Heart right ventricle (tissue), 16 donors: ENCODE data around the gene HSPB8. TPM values are rescaled to one million over a fixed set of nuclear protein-coding genes. Genes with fewer than 3 reads are reported as not detected.

Experiments used
- ATAC-seq, 8 donors: fragments of 200-7000 bp; cut with Tn5 transposase; one replicate each; pipeline ENCODE4 v1.9.1; 2020; ENCODE audit warnings: mild to moderate bottlenecking in 8 of 8, moderate library complexity in 8 of 8, moderate number of reproducible peaks in 1 of 8
- DNase-seq, 2 donors: peaks; one replicate each; pipeline ENCODE4 v3.0.0-alpha.2; 2020
- H3K27ac ChIP-seq, 10 donors: fragments of 200-600 bp; sonication (generic) in 2 of 10; one replicate each; pipeline versions ENCODE4 v1.5.0 to v1.8.0; 2020 to 2022; ENCODE audit warnings: mild to moderate bottlenecking in 3 of 10
- H3K27me3 ChIP-seq, 7 donors: fragments of 200-600 bp; one replicate each; pipeline ENCODE4 v1.8.0; 2021 to 2022; ENCODE audit warnings: mild to moderate bottlenecking in 2 of 7
- H3K36me3 ChIP-seq, 9 donors: fragments of 200-600 bp; sonication (generic) in 1 of 9; one replicate each; pipeline versions ENCODE4 v1.5.0 to v1.8.0; 2020 to 2022; ENCODE audit warnings: mild to moderate bottlenecking in 2 of 9
- H3K4me1 ChIP-seq, 9 donors: fragments of 200-600 bp; sonication (generic) in 1 of 9; one replicate each; pipeline versions ENCODE4 v1.5.0 to v1.8.0; 2020 to 2022; ENCODE audit warnings: mild to moderate bottlenecking in 4 of 9
- H3K4me3 ChIP-seq, 10 donors: fragments of 200-600 bp; sonication (generic) in 2 of 10; one replicate each; pipeline versions ENCODE4 v1.5.0 to v1.8.0; 2020 to 2022; ENCODE audit warnings: mild to moderate bottlenecking in 7 of 10, moderate library complexity in 2 of 10
- H3K9me3 ChIP-seq, 11 donors: fragments of 200-600 bp in 10 of 11; sonication (generic) in 2 of 11; one replicate each; pipeline versions ENCODE4 v1.5.0 to v1.8.0; 2013 to 2022; ENCODE audit warnings: mild to moderate bottlenecking in 2 of 11, control low read depth in 1 of 11, moderate library complexity in 1 of 11
- CTCF ChIP-seq, 9 donors: fragments of 200-600 bp; sonication (generic) in 2 of 9; IDR thresholded peaks; one replicate each; pipeline versions ENCODE4 v1.5.0 to v1.8.0; 2021 to 2022; ENCODE audit warnings: antibody characterized with exemption in 9 of 9, mild to moderate bottlenecking in 5 of 9, moderate library complexity in 1 of 9
- WGBS, 2 donors: extraction: QIAGEN DNeasy Blood & Tissue Kit; methylation state at CpG; one replicate each; pipeline ENCODE4 v1.1.7; 2013; ENCODE audit warnings: inconsistent platforms in 1 of 2; 5-methylcytosine and 5-hydroxymethylcytosine counted together
- intact Hi-C, 10 donors: fragments of 100-400 bp; cut with DNase I; formaldehyde crosslinking; loops; one replicate each; pipeline versions ENCODE4 v1.11.1 to v1.14.2; 2022
- polyA plus RNA-seq, 2 donors: library from polyadenylated mRNA; stranded (reverse); fragments of 200-250 nt; gene quantifications; one replicate each; pipeline ENCODE4 v1.2.3, GENCODE V29; 2013
- total RNA-seq, 10 donors: library from RNA; stranded (reverse); fragmentation: NEBNext Ultra II Directional in 3 of 10; extraction: Animal tissue kit (Norgen Biotek cat#: 25700) in 3 of 10; gene quantifications; one replicate each; pipeline versions ENCODE4 v1.2.1 to v1.2.4, GENCODE V29; 2021 to 2023
- donor health status: Arrhythmogenic right ventricular cardiomyopathy.
- donor health status: ischemic (EF 13 %, LVEDD 7.1; RV severe dilation, severe dysfunction).
- donor health status: healthy with polysubstance abuse.
- donor health status: DM: no; HTN: yes; CAD: no.
- donor health status: DM: no; HTN: no; CAD: no.
- donor health status: ischemic (EF 25% LVEDD 6.9; RV normal size, moderate dysfunction).
- donor health status: ischemic (EF 25% LVEDD 5.7; RV mildly dilated, moderate dysfunction).
- donor health status: healthy.
- donor health status: DM: yes; HTN: yes; CAD: no.
- donor health status: Ischemic cardiomyopathy.
- donor health status: ischemic (EF 35%, LVEDD 5.7; RV mildly dilated, moderate dysfunction).
- donor health status: nonischemic (EF 11% LVEDD 7.7; RV severe dilation, severe dysfunction).
- donor health status: DM: yes; HTN: yes; CAD: no.
- donor health status: PGD.
- donor health status: ischemic (EF 29% LVEDD 5.4; RV normal size, mild dysfunction).
- donor health status: nonischemic (EF 23%, LVEDD 6.1; RV moderate dilation, normal function).

HSPB8 gene
- total and polyA plus RNA-seq, 12 donors: 250 to 720 (median 539) TPM

DNA sequence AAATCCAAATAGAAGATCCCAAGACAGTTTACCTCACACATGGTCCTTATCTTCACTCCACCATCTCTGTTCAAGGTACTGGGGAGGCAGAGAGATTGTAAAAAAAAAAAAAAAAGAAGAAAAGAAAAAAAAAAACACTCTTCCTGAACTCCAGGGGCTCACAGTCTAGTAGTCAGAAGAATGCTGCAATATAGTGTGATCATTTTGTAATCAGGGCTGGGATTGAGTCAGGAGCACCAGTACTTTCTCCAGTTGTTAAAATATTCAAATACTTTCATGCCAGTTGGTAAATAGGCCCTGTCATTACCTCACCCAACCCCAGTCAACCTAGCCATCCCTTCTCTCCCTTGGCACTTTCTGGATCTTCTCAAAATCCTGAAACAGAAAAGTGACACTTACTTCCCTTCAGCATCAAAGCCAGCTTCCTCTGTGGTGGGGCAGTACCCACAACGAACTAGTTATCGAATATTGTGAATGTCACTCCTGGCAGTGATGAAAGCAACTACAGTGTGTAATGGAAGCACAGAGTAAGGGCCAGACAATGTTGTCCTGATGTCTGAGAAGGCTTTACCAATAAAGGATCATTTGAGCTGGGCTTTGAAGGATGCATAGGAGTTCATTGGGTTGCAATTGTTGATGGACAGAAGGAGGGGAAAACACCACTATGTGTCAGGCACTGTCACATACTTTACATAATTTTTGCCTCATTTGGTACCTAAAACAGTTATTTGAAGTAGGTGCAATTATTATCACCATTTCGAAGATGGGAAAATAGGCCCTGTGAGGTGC is 44.3 kb upstream of the HSPB8 start:
- Histone ChIP-seq H3K4me3 (no peak overlapping the region), H3K27ac (no peak overlapping the region), H3K27me3 (no peaks in the 10 kb centered on the region), H3K4me1 (no peaks in the 10 kb centered on the region), H3K9me3 (peaks cover 0 to 36% (median 10%) of the 10 kb centered on the region in 11 donors), H3K36me3 (no peaks in the 10 kb centered on the region)
- ATAC-seq (no peak), DNase-seq (no peak)
- 80 to 92% methylated on average over 3 of the region's 3 CpGs for WGBS, 2 donors
- no peak for TF ChIP-seq CTCF (IDR thresholded peaks at IDR 0.05)
- intact Hi-C loops: no loop called here

DNA sequence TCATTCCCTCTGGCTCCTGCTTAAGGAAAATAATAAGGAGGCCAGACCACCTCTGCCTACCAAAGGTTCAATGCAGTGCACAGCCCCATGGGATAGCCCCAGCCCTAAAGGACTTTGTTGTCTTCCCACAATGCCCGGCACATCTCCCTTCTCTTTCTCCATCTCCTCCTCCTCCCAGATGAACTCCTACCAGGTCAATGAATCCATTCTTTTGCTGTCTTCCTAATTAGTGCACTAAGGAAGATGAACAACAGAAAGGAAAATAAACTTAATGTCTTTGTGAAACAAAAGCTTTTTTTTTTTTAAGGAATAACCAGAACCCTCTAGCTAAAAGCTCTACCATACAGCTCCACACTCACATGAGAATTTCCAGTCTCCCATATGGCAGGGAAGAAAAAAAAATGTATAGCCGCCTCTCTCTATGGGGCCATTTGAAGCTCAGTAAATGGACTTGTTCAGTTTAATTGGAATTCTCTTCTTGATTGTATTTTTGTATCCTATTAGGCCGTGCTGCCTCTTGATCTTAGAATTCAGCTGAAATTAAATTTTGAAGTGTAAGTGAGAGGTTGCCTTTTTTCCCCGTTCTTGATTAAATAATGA is 41.8 kb upstream of the HSPB8 start:
- H3K4me1 ChIP-seq: no peaks in the 10 kb centered on the region
- no peaks in the 10 kb centered on the region for H3K36me3 ChIP-seq
- H3K4me3 ChIP-seq: no peak overlapping the region
- ATAC-seq (no peak), DNase-seq (no peak)
- peaks cover 0 to 22% (median 10%) of the 10 kb centered on the region in 11 donors for H3K9me3 ChIP-seq
- H3K27ac ChIP-seq: no peak overlapping the region
- 79 to 85% methylated on average over 4 of the region's 4 CpGs for WGBS, 2 donors
- TF ChIP-seq CTCF (IDR thresholded peaks at IDR 0.05): no peak
- no peaks in the 10 kb centered on the region for H3K27me3 ChIP-seq
- intact Hi-C loops: no loop called here

DNA sequence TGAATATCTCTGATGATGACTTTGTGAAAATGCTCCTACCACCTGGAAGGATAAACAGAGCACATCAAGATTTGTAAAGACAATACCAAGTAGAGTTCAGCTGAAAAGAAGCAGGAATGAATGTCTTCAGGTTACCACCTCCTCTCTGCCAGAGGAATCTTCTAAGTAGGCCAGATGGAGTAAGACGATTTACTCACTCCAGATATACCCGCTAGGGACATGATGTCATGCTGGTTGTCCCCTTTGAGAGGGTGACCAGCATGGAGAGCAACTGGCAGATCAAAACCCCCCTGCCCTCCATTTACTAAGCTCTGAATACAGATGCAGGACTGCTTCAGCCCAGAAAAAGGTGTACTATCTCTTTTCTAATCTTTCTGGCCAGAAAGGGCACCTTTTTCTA is 39.3 kb upstream of the HSPB8 start:
- no peaks in the 10 kb centered on the region for H3K27me3 ChIP-seq
- no peak for TF ChIP-seq CTCF (IDR thresholded peaks at IDR 0.05)
- no peak overlapping the region for H3K27ac ChIP-seq
- no peak overlapping the region for H3K4me3 ChIP-seq
- no peaks in the 10 kb centered on the region for H3K36me3 ChIP-seq
- peaks cover 0 to 4% (median 0%) of the 10 kb centered on the region in 11 donors for H3K9me3 ChIP-seq
- intact Hi-C loops: no loop called here
- no peak for DNase-seq
- no peak for ATAC-seq
- H3K4me1 ChIP-seq: no peaks in the 10 kb centered on the region
- WGBS, 2 donors: 77 to 79% methylated on average over 2 of the region's 2 CpGs

DNA sequence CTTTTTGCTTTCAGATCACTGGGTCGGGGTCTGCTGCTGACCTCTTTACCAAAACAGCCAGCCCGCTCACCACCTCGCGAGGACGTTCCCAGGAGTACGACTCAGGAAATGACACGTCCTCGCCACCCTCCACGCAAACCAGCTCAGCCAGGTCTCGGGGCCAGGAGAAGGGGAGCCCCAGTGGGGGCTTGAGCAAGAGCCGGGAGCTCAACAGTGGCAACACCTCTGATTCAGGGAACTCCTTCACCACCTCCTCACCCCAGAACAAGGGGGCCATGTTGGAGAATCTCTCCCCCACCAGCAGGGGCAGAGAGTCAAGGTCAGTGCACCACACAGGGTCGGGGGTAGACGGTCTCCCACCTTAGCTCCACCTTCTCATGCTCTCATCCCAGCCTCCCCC is 33.4 kb upstream of the HSPB8 start:
- DNase-seq: no peak

More for the DNA sequence above, 33.4 kb upstream of the HSPB8 start:
- Histone ChIP-seq H3K27me3 (no peaks in the 10 kb centered on the region), H3K36me3 (no peaks in the 10 kb centered on the region), H3K4me3 (no peak overlapping the region), H3K4me1 (peaks cover 0 to 7% (median 0%) of the 10 kb centered on the region in 9 donors), H3K27ac (no peak overlapping the region), H3K9me3 (no peaks in the 10 kb centered on the region)
- ATAC-seq: no peak
- intact Hi-C loops: no loop called here
- TF ChIP-seq CTCF (IDR thresholded peaks at IDR 0.05): no peak
- 65% methylated on average over 13 of the region's 13 CpGs for WGBS, 2 donors
